SH-SY5Y (cell line): ENCODE results near the gene HBA2.

Source experiments
- GATA2 ChIP-seq: IDR thresholded peaks from 2 replicates; pipeline ENCODE4 v1.6.1; 2011; ENCODE audit warnings: mild to moderate bottlenecking, low read depth, low read length
- GATA3 ChIP-seq: IDR thresholded peaks from 2 replicates; pipeline ENCODE4 v1.6.1; 2011; ENCODE audit warnings: low read depth, mild to moderate bottlenecking, low read length, moderate library complexity

- TF ChIP-seq GATA2 (no peak), GATA3 (no peak)
Observed at GRCh38 chr16:154217-155030, 18.3 kb upstream of the HBA2 start.
